Endothelial cell of umbilical vein (primary cell): ENCODE results near the gene SEC11A. TPM values are rescaled to one million over a fixed set of nuclear protein-coding genes. Genes with fewer than 3 reads are reported as not detected.

Source experiments
- BruUV-seq: library from RNA; stranded (reverse); fragments of 400-500 nt; replicated peaks from 2 replicates; lab custom pipeline; 2021; lab: Mats Ljungman, UMichigan
- CTCF ChIA-PET: fragments of 300-600, 350-600 bp; sonication (Branson Sonifier 250); formaldehyde crosslinking; loops from one replicate; lab custom pipeline; 2021; ENCODE audit warnings: antibody characterized with exemption, inconsistent platforms; lab: Charles Lee
- POLR2A ChIA-PET: fragments of 300-600, 350-600 bp; sonication (Branson Sonifier 250); formaldehyde crosslinking; loops from one replicate; lab custom pipeline; 2021; ENCODE audit warnings: antibody characterized with exemption, inconsistent platforms; lab: Charles Lee
- DNase-seq: peaks from one replicate; pipeline ENCODE4 v3.0.0-alpha.2; 2011; ENCODE audit warnings: low read depth, low spot score
- FAIRE-seq: peaks from 2 replicates; lab custom pipeline; 2011; peaks lifted over from hg19 to GRCh38; lab: Jason Lieb, UNC
- H2AFZ ChIP-seq: 2 replicates; pipeline ENCODE4 v1.6.0; 2012; ENCODE audit warnings: low read depth, low read length, control low read depth, inconsistent platforms
- H3K27ac ChIP-seq: 2 replicates; pipeline ENCODE4 v1.5.1; 2011; ENCODE audit warnings: low read depth, mild to moderate bottlenecking, control low read depth, low read length, moderate library complexity; ENCODE audit not compliant: insufficient read depth
- H3K27me3 ChIP-seq, 2 experiments: 2 replicates each; pipeline versions ENCODE4 v1.6.0 to v1.6.1; 2011; ENCODE audit warnings: low read length in 2 of 2, mixed read lengths in 1 of 2; ENCODE audit not compliant: control insufficient read depth in 2 of 2, insufficient read depth in 2 of 2
- H3K36me3 ChIP-seq, 2 experiments: 2 replicates in 1 of 2; 3 replicates in 1 of 2; pipeline ENCODE4 v1.5.1; 2011; ENCODE audit warnings: low read length in 2 of 2, mild to moderate bottlenecking in 1 of 2, moderate library complexity in 1 of 2; ENCODE audit not compliant: control insufficient read depth in 2 of 2, insufficient read depth in 2 of 2; ENCODE audit errors: extremely low read depth in 1 of 2
- H3K4me1 ChIP-seq: 3 replicates; pipeline ENCODE4 v1.5.1; 2011; ENCODE audit warnings: mild to moderate bottlenecking, low read length; ENCODE audit not compliant: control insufficient read depth, insufficient read depth; ENCODE audit errors: extremely low read depth
- H3K4me2 ChIP-seq: 2 replicates; pipeline ENCODE4 v1.6.1; 2011; ENCODE audit warnings: low read length, control low read depth, mixed read lengths; ENCODE audit not compliant: insufficient read depth
- H3K4me3 ChIP-seq, 3 experiments: fragments of 200-600 bp in 1 of 3; sonication (generic), shearing (Covaris generic) in 1 of 3; replicated peaks in 1 of 3; 2 replicates each; pipeline ENCODE4 v1.5.1; 2011 to 2016; ENCODE audit warnings: control low read depth in 3 of 3, low read length in 3 of 3, mild to moderate bottlenecking in 2 of 3, inconsistent platforms in 1 of 3, low read depth in 1 of 3, moderate library complexity in 1 of 3; ENCODE audit not compliant: insufficient read depth in 1 of 3
- H3K79me2 ChIP-seq: 2 replicates; pipeline ENCODE4 v1.6.0; 2012; ENCODE audit warnings: low read length, inconsistent platforms; ENCODE audit not compliant: control insufficient read depth, insufficient read depth
- H3K9ac ChIP-seq: replicated peaks from 2 replicates; pipeline ENCODE3; 2011; ENCODE audit warnings: low read length, control low read depth; ENCODE audit not compliant: insufficient read depth; ENCODE audit errors: extremely low read depth
- H3K9me1 ChIP-seq: replicated peaks from 3 replicates; pipeline ENCODE4 v1.6.0; 2011; ENCODE audit warnings: mild to moderate bottlenecking, low read length; ENCODE audit not compliant: control insufficient read depth, insufficient read depth; ENCODE audit errors: extremely low read depth
- H3K9me3 ChIP-seq: replicated peaks from 2 replicates; pipeline ENCODE4 v1.5.1; 2012; ENCODE audit warnings: low read length, inconsistent platforms; ENCODE audit not compliant: control insufficient read depth, insufficient read depth
- H4K20me1 ChIP-seq: replicated peaks from 2 replicates; pipeline ENCODE3; 2011; ENCODE audit warnings: mild to moderate bottlenecking, low read length; ENCODE audit not compliant: control insufficient read depth, insufficient read depth; ENCODE audit errors: extremely low read depth
- EZH2 ChIP-seq: IDR thresholded peaks from 2 replicates; pipeline ENCODE4 v1.6.1; 2012; ENCODE audit warnings: borderline replicate concordance, low read depth, mild to moderate bottlenecking, moderate library complexity, low read length, inconsistent platforms; ENCODE audit not compliant: severe bottlenecking
- FOS ChIP-seq: IDR thresholded peaks from 2 replicates; pipeline ENCODE4 v1.6.1; 2011; ENCODE audit warnings: mild to moderate bottlenecking, low read length, moderate library complexity, borderline replicate concordance; ENCODE audit not compliant: insufficient read depth
- GATA2 ChIP-seq: IDR thresholded peaks from 2 replicates; pipeline ENCODE4 v1.7.0; 2011; ENCODE audit warnings: low read depth, mild to moderate bottlenecking, moderate library complexity, mixed read lengths, low read length; ENCODE audit not compliant: insufficient read length, insufficient read depth
- JUN ChIP-seq: IDR thresholded peaks from 2 replicates; pipeline ENCODE4 v1.6.1; 2011; ENCODE audit warnings: borderline replicate concordance, low read depth; ENCODE audit not compliant: insufficient read length, insufficient read depth
- MYC ChIP-seq: IDR thresholded peaks from one replicate; pipeline ENCODE4 v1.6.1; 2011; ENCODE audit warnings: mild to moderate bottlenecking, low read depth, low read length
- POLR2A ChIP-seq: IDR thresholded peaks from 2 replicates; pipeline ENCODE4 v1.6.1; 2012; ENCODE audit warnings: low read depth, mild to moderate bottlenecking, control low read depth, low read length
- POLR2AphosphoS5 ChIP-seq: IDR thresholded peaks from 2 replicates; pipeline ENCODE4 v1.6.1; 2012; ENCODE audit warnings: low read depth, mild to moderate bottlenecking, control low read depth, low read length, moderate library complexity; ENCODE audit not compliant: insufficient read depth
- dilution Hi-C: fragments of 300-500 bp; cut with MboI; formaldehyde crosslinking; loops from one replicate; pipeline ENCODE4 v1.15.0; 2019; ENCODE audit warnings: low sequenced_read_pairs; ENCODE audit not compliant: extremely low pct_ligation_motif_present
- intact Hi-C: fragments of 100-400 bp; cut with micrococcal nuclease; formaldehyde crosslinking; loops from one replicate; pipeline ENCODE4 v1.10.0; 2022
- polyA plus RNA-seq, 4 experiments: library from polyadenylated mRNA; depleted of rRNA in 3 of 4; stranded (reverse) in 3 of 4; unstranded in 1 of 4; fragments of >200 nt; gene quantifications; 2 replicates each; pipeline versions ENCODE4 v1.2.1 to v1.2.3, GENCODE V29; 2011 to 2012; ENCODE audit warnings: missing spikeins in 1 of 4
- total RNA-seq: library from RNA; stranded (reverse); gene quantifications from 2 replicates; pipeline ENCODE4 v1.2.3, GENCODE V29; 2021
- TF ChIP-seq, protein P1 (sequence below), 2 donors: IDR thresholded peaks; 1 replicate in 1 of 2; 2 replicates in 1 of 2; pipeline ENCODE4 v1.5.1; 2011; ENCODE audit warnings: low read length in 2 of 2, mild to moderate bottlenecking in 2 of 2, moderate library complexity in 2 of 2, control low read depth in 1 of 2, inconsistent platforms in 1 of 2, low read depth in 1 of 2; ENCODE audit not compliant: insufficient read depth in 1 of 2; ENCODE audit errors: extremely low read depth in 1 of 2
- TF ChIP-seq, protein P2 (sequence below): IDR thresholded peaks from 2 replicates; pipeline ENCODE4 v1.6.1; 2011; ENCODE audit not compliant: insufficient read depth, insufficient read length

The SEC11A gene
- total and polyA plus RNA-seq, 2 donors (not counting 3 experiments of a cell fraction or from before 2014, with no cell fraction given) = 189 to 204 TPM

DNA sequence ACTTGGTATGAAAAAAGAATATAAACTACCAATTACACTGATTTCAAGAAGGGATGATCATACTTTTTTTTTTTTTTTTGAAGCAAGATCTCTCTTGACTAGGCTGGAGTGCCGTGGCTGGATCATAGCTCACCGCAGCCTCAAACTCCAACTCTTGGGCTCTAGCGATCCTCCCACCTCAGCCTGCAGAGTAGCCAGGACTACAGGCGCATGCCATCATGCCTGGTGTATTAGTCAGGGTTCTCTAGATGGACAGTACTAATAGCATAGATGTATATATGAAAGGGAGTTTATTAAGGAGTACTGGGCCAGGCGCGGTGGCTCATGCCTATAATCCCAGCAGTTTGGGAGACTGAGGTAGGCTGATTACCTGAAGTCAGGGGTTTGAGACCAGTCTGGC, 11.5 kb upstream of the SEC11A start:
- CTCF ChIA-PET = no interaction called here
- dilution Hi-C loops = no loop called here
- TF ChIP-seq, protein P1, sequence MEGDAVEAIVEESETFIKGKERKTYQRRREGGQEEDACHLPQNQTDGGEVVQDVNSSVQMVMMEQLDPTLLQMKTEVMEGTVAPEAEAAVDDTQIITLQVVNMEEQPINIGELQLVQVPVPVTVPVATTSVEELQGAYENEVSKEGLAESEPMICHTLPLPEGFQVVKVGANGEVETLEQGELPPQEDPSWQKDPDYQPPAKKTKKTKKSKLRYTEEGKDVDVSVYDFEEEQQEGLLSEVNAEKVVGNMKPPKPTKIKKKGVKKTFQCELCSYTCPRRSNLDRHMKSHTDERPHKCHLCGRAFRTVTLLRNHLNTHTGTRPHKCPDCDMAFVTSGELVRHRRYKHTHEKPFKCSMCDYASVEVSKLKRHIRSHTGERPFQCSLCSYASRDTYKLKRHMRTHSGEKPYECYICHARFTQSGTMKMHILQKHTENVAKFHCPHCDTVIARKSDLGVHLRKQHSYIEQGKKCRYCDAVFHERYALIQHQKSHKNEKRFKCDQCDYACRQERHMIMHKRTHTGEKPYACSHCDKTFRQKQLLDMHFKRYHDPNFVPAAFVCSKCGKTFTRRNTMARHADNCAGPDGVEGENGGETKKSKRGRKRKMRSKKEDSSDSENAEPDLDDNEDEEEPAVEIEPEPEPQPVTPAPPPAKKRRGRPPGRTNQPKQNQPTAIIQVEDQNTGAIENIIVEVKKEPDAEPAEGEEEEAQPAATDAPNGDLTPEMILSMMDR (IDR thresholded peaks at IDR 0.05; ENCODE audit: extremely low read depth in 1 of 2, insufficient read depth in 1 of 2, low read depth in 1 of 2, low read length in 2 of 2) = no peak
- TF ChIP-seq FOS = no peak
- TF ChIP-seq JUN = no peak
- TF ChIP-seq, protein P2, sequence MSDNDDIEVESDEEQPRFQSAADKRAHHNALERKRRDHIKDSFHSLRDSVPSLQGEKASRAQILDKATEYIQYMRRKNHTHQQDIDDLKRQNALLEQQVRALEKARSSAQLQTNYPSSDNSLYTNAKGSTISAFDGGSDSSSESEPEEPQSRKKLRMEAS = no peak
- TF ChIP-seq POLR2A = no peak
- TF ChIP-seq MYC = no peak
- TF ChIP-seq POLR2AphosphoS5 = no peak
- no peak for TF ChIP-seq EZH2
- no peak for TF ChIP-seq GATA2
- H4K20me1 ChIP-seq = no peaks in the 10 kb centered on the region
- FAIRE-seq = no peak
- H3K27me3 ChIP-seq = no peaks in the 10 kb centered on the region
- no peak overlapping the region for H3K4me2 ChIP-seq
- no peaks in the 10 kb centered on the region for H3K36me3 ChIP-seq
- no peaks in the 10 kb centered on the region for H3K9me1 ChIP-seq
- no peak overlapping the region for H3K27ac ChIP-seq
- no peak overlapping the region for H3K4me3 ChIP-seq
- no peak overlapping the region for H3K9ac ChIP-seq
- no TSS peak for BruUV-seq
- intact Hi-C loops = no loop called here
- DNase-seq = no peak
- no peak overlapping the region for H2AFZ ChIP-seq
- peaks cover 7% of the 10 kb centered on the region for H3K4me1 ChIP-seq
- no peaks in the 10 kb centered on the region for H3K79me2 ChIP-seq
- POLR2A ChIA-PET = no interaction called here
- H3K9me3 ChIP-seq = no peaks in the 10 kb centered on the region
